H1 (cell line): Measurements from ENCODE around the gene TRABD2B. TPM values are rescaled to one million over a fixed set of nuclear protein-coding genes. Genes with fewer than 3 reads are reported as not detected.

Experiments used
- CTCF ChIA-PET: fragments of 300-600 bp; sonication (Branson Sonifier 250); formaldehyde crosslinking; loops from one replicate; lab custom pipeline; 2021; ENCODE audit not compliant: partially characterized antibody; lab: Charles Lee
- POLR2A ChIA-PET: fragments of 300-600 bp; sonication (Branson Sonifier 250); formaldehyde crosslinking; loops from one replicate; lab custom pipeline; 2021; ENCODE audit warnings: inconsistent platforms; ENCODE audit not compliant: partially characterized antibody; lab: Charles Lee
- DNase-seq, 2 experiments: peaks; one replicate each; pipeline versions ENCODE4 v3.0.0 to v3.0.0-alpha.2; 2010 to 2022; ENCODE audit warnings: low spot score in 2 of 2, low read depth in 1 of 2, mixed read lengths in 1 of 2
- FAIRE-seq: peaks from 2 replicates; lab custom pipeline; 2011; peaks lifted over from hg19 to GRCh38; lab: Jason Lieb, UNC
- H2AFZ ChIP-seq: 2 replicates; pipeline ENCODE4 v1.8.1; 2012; ENCODE audit warnings: low read length, inconsistent platforms
- H2AK5ac ChIP-seq: 2 replicates; pipeline ENCODE4 v1.6.1; 2013; ENCODE audit warnings: low read depth, low read length
- H2BK120ac ChIP-seq: replicated peaks from 2 replicates; pipeline ENCODE3; 2013; ENCODE audit warnings: low read depth, low read length, inconsistent platforms
- H2BK12ac ChIP-seq: 2 replicates; pipeline ENCODE4 v1.6.1; 2013; ENCODE audit warnings: low read depth, low read length
- H2BK15ac ChIP-seq: 2 replicates; pipeline ENCODE4 v1.6.1; 2013; ENCODE audit warnings: low read length
- H2BK20ac ChIP-seq: 2 replicates; pipeline ENCODE4 v1.6.1; 2013; ENCODE audit warnings: low read length
- H2BK5ac ChIP-seq: 2 replicates; pipeline ENCODE4 v1.6.1; 2013; ENCODE audit warnings: low read depth, low read length
- H3K14ac ChIP-seq: 2 replicates; pipeline ENCODE4 v1.6.1; 2013; ENCODE audit warnings: inconsistent platforms; ENCODE audit not compliant: insufficient read length
- H3K18ac ChIP-seq: 2 replicates; pipeline ENCODE4 v1.6.1; 2013; ENCODE audit warnings: low read length; ENCODE audit errors: extremely low read depth
- H3K23ac ChIP-seq: 2 replicates; pipeline ENCODE4 v1.6.1; 2013; ENCODE audit warnings: inconsistent platforms; ENCODE audit not compliant: insufficient read length
- H3K23me2 ChIP-seq: 2 replicates; pipeline ENCODE4 v1.6.1; 2013; ENCODE audit warnings: low read depth, low read length
- H3K27ac ChIP-seq: 2 replicates; pipeline ENCODE4 v1.6.1; 2011; ENCODE audit warnings: low read depth, low read length, inconsistent platforms
- H3K27me3 ChIP-seq, 4 experiments: replicated peaks in 1 of 4; 1 replicate in 1 of 4; 2 replicates in 3 of 4; pipeline versions ENCODE4 v1.6.1 to v1.8.1; 2011 to 2013; ENCODE audit warnings: low read length in 3 of 4, mild to moderate bottlenecking in 3 of 4, inconsistent platforms in 2 of 4, mixed read lengths in 2 of 4, moderate library complexity in 1 of 4; ENCODE audit not compliant: control insufficient read depth in 3 of 4, insufficient read depth in 3 of 4; ENCODE audit errors: extremely low read depth in 1 of 4
- H3K36me3 ChIP-seq, 4 experiments: 2 replicates each; pipeline versions ENCODE4 v1.6.1 to v1.8.1; 2011 to 2013; ENCODE audit warnings: mild to moderate bottlenecking in 4 of 4, low read length in 3 of 4, moderate library complexity in 2 of 4, control low read depth in 1 of 4, inconsistent platforms in 1 of 4; ENCODE audit not compliant: insufficient read depth in 4 of 4, control insufficient read depth in 2 of 4
- H3K4ac ChIP-seq: replicated peaks from 2 replicates; pipeline ENCODE3; 2013; ENCODE audit warnings: low read length, low read depth, mixed read lengths, inconsistent platforms; ENCODE audit not compliant: insufficient read length
- H3K4me1 ChIP-seq, 4 experiments: replicated peaks in 1 of 4; 1 replicate in 1 of 4; 2 replicates in 3 of 4; pipeline versions ENCODE4 v1.6.1 to v1.8.1; 2011 to 2013; ENCODE audit warnings: low read length in 3 of 4, inconsistent platforms in 2 of 4, mixed read lengths in 1 of 4; ENCODE audit not compliant: insufficient read depth in 4 of 4, control insufficient read depth in 3 of 4
- H3K4me2 ChIP-seq, 2 experiments: 2 replicates each; pipeline versions ENCODE4 v1.6.1 to v1.8.1; 2011 to 2013; ENCODE audit warnings: low read depth in 2 of 2, low read length in 2 of 2, control low read depth in 1 of 2, inconsistent platforms in 1 of 2, mild to moderate bottlenecking in 1 of 2; ENCODE audit not compliant: insufficient read depth in 1 of 2
- H3K4me3 ChIP-seq, 4 experiments: fragments of 200-600, 300-600 bp in 1 of 4; sonication (generic), shearing (Covaris generic), sonication (Bioruptor Twin) in 1 of 4; 2 replicates each; pipeline versions ENCODE4 v1.5.1 to v1.8.1; 2011 to 2016; ENCODE audit warnings: low read length in 4 of 4, low read depth in 3 of 4, control low read depth in 2 of 4, inconsistent platforms in 2 of 4, mild to moderate bottlenecking in 2 of 4, mixed read lengths in 1 of 4, moderate library complexity in 1 of 4; ENCODE audit not compliant: insufficient read depth in 2 of 4; ENCODE audit errors: extremely low read depth in 1 of 4
- H3K56ac ChIP-seq: replicated peaks from 2 replicates; pipeline ENCODE3; 2013; ENCODE audit warnings: low read depth, mild to moderate bottlenecking, mixed read lengths, low read length, inconsistent platforms; ENCODE audit not compliant: insufficient read length
- H3K79me1 ChIP-seq: 2 replicates; pipeline ENCODE4 v1.6.1; 2013; ENCODE audit warnings: low read depth, low read length, control low read depth
- H3K79me2 ChIP-seq, 2 experiments: 2 replicates each; pipeline versions ENCODE4 v1.6.1 to v1.8.1; 2012 to 2013; ENCODE audit warnings: low read length in 2 of 2, mild to moderate bottlenecking in 2 of 2, inconsistent platforms in 1 of 2; ENCODE audit not compliant: insufficient read depth in 2 of 2, control insufficient read depth in 1 of 2
- H3K9ac ChIP-seq, 4 experiments: replicated peaks in 1 of 4; 1 replicate in 1 of 4; 2 replicates in 3 of 4; pipeline versions ENCODE4 v1.6.1 to v1.8.1; 2011 to 2013; ENCODE audit warnings: low read depth in 3 of 4, low read length in 3 of 4, control low read depth in 2 of 4, mild to moderate bottlenecking in 2 of 4, moderate library complexity in 2 of 4, inconsistent platforms in 1 of 4; ENCODE audit errors: extremely low read depth in 1 of 4
- H3K9me3 ChIP-seq, 2 experiments: 2 replicates each; pipeline versions ENCODE4 v1.6.1 to v1.8.1; 2012 to 2013; ENCODE audit warnings: mild to moderate bottlenecking in 2 of 2, moderate library complexity in 2 of 2, control low read depth in 1 of 2, inconsistent platforms in 1 of 2, low read depth in 1 of 2, low read length in 1 of 2, mixed read lengths in 1 of 2; ENCODE audit not compliant: insufficient read depth in 2 of 2
- H4K20me1 ChIP-seq, 2 experiments: replicated peaks in 1 of 2; 2 replicates each; pipeline versions ENCODE3 to v1.8.1; 2011 to 2013; ENCODE audit warnings: inconsistent platforms in 2 of 2, low read length in 2 of 2, mild to moderate bottlenecking in 1 of 2; ENCODE audit not compliant: insufficient read depth in 2 of 2, control insufficient read depth in 1 of 2
- H4K5ac ChIP-seq: 2 replicates; pipeline ENCODE4 v1.6.1; 2013; ENCODE audit warnings: low read length, low read depth, mixed read lengths, inconsistent platforms; ENCODE audit not compliant: insufficient read length
- H4K8ac ChIP-seq: 2 replicates; pipeline ENCODE4 v1.8.0; 2013; ENCODE audit warnings: mild to moderate bottlenecking, moderate library complexity, low read length, inconsistent platforms; ENCODE audit not compliant: insufficient read depth; ENCODE audit errors: extremely low read depth
- H4K91ac ChIP-seq: replicated peaks from 2 replicates; pipeline ENCODE3; 2013; ENCODE audit warnings: low read length, mixed read lengths, inconsistent platforms; ENCODE audit not compliant: insufficient read length
- BACH1 ChIP-seq: IDR thresholded peaks from 2 replicates; pipeline ENCODE4 v1.6.1; 2012; ENCODE audit warnings: low read length, improper control_type of control experiment
- CBX5 ChIP-seq: fragments of 300-800, 300-1000 bp; sonication (generic); IDR thresholded peaks from 2 replicates; pipeline ENCODE4 v1.7.1; 2016; ENCODE audit warnings: antibody characterized with exemption, low read length, low read depth
- EGR1 ChIP-seq: IDR thresholded peaks from 2 replicates; pipeline ENCODE4 v1.6.1; 2011; ENCODE audit warnings: low read depth, low read length, borderline replicate concordance
- EZH2 ChIP-seq: fragments of 200-600 bp; sonication (generic); IDR thresholded peaks from 2 replicates; pipeline ENCODE4 v1.7.1; 2012; ENCODE audit warnings: low read depth, mild to moderate bottlenecking, moderate library complexity, low read length, inconsistent platforms; ENCODE audit not compliant: severe bottlenecking
- JUN ChIP-seq: IDR thresholded peaks from 2 replicates; pipeline ENCODE4 v1.6.1; 2011; ENCODE audit warnings: low read depth, mild to moderate bottlenecking, improper control_type of control experiment, low read length
- KDM1A ChIP-seq: fragments of 200-600, 300-600 bp; sonication (generic); IDR thresholded peaks from 2 replicates; pipeline ENCODE4 v1.7.1; 2016; ENCODE audit warnings: mild to moderate bottlenecking, low read length, borderline replicate concordance
- KDM4A ChIP-seq: IDR thresholded peaks from one replicate; pipeline ENCODE4 v1.7.1; 2012; ENCODE audit warnings: low read depth, mild to moderate bottlenecking, moderate library complexity, low read length, inconsistent platforms; ENCODE audit not compliant: severe bottlenecking
- POLR2A ChIP-seq, 2 experiments: IDR thresholded peaks; 1 replicate in 1 of 2; 2 replicates in 1 of 2; pipeline ENCODE4 v1.6.1; 2011; ENCODE audit warnings: low read depth in 2 of 2, low read length in 2 of 2, mild to moderate bottlenecking in 2 of 2; ENCODE audit errors: control extremely low read depth in 1 of 2
- POLR2AphosphoS5 ChIP-seq: IDR thresholded peaks from 2 replicates; pipeline ENCODE4 v1.6.1; 2011; ENCODE audit warnings: low read depth, low read length
- RXRA ChIP-seq: IDR thresholded peaks from 2 replicates; pipeline ENCODE4 v1.6.1; 2011; ENCODE audit warnings: low read depth, mild to moderate bottlenecking, low read length, moderate library complexity; ENCODE audit not compliant: insufficient read depth
- SAP30 ChIP-seq: fragments of 300-600 bp; sonication (generic); IDR thresholded peaks from 2 replicates; pipeline ENCODE4 v1.7.1; 2012; ENCODE audit warnings: low read length, moderate library complexity, mild to moderate bottlenecking, inconsistent platforms; ENCODE audit not compliant: insufficient read depth, insufficient replicate concordance
- SIRT6 ChIP-seq: IDR thresholded peaks from one replicate; pipeline ENCODE4 v1.7.1; 2012; ENCODE audit warnings: low read length, inconsistent platforms
- SP1 ChIP-seq: IDR thresholded peaks from 2 replicates; pipeline ENCODE4 v1.6.1; 2011; ENCODE audit warnings: low read depth, low read length
- SRF ChIP-seq: IDR thresholded peaks from 2 replicates; pipeline ENCODE4 v1.6.1; 2011; ENCODE audit warnings: mild to moderate bottlenecking, low read depth, low read length, moderate library complexity
- TBP ChIP-seq: IDR thresholded peaks from 2 replicates; pipeline ENCODE4 v1.6.1; 2011; ENCODE audit warnings: low read depth, low read length, improper control_type of control experiment
- YY1 ChIP-seq: IDR thresholded peaks from 2 replicates; pipeline ENCODE4 v1.6.1; 2011; ENCODE audit warnings: low read depth, mild to moderate bottlenecking, low read length
- ZNF274 ChIP-seq: IDR thresholded peaks from 2 replicates; pipeline ENCODE4 v1.7.0; 2012; ENCODE audit warnings: low read length, borderline replicate concordance; ENCODE audit errors: extremely low read depth
- WGBS, 2 experiments: shearing (Covaris generic) in 1 of 2; methylation state at CpG; one replicate each; pipeline versions ENCODE4 v1.1.6 to v1.1.7; 2013 to 2015; ENCODE audit warnings: low lambda C conversion rate in 2 of 2, mixed read lengths in 2 of 2, inconsistent platforms in 1 of 2, low coverage in 1 of 2, missing lambda C conversion rate in 1 of 2; ENCODE audit not compliant: insufficient replicate concordance in 2 of 2, insufficient coverage in 1 of 2, insufficient read length in 1 of 2; ENCODE audit errors: extremely low coverage in 1 of 2, missing lambda C conversion rate in 1 of 2; 5-methylcytosine and 5-hydroxymethylcytosine counted together
- polyA plus RNA-seq, 7 experiments: library from polyadenylated mRNA; depleted of rRNA in 3 of 7; stranded (reverse) in 5 of 7; unstranded in 2 of 7; fragments of >200 nt in 5 of 7; fragments of 200-250 nt in 2 of 7; gene quantifications; 1 replicate in 5 of 7; 2 replicates in 1 of 7; 4 replicates in 1 of 7; pipeline versions ENCODE4 v1.2.1 to v1.2.3, GENCODE V29; 2011 to 2013; ENCODE audit warnings: missing spikeins in 2 of 7, mixed read lengths in 2 of 7
- total RNA-seq: library from RNA; stranded (reverse); fragmentation: NEBNext Ultra II Directional; extraction: Animal tissue kit (Norgen Biotek cat#: 25700); gene quantifications from 2 replicates; pipeline ENCODE4 v1.2.1, GENCODE V29; 2021

The TRABD2B gene
- total and polyA plus RNA-seq, 2 of the 8 experiments (the other 6 are each of a cell fraction or from before 2014, with no cell fraction given), result 0.95 to 3.4 TPM

DNA sequence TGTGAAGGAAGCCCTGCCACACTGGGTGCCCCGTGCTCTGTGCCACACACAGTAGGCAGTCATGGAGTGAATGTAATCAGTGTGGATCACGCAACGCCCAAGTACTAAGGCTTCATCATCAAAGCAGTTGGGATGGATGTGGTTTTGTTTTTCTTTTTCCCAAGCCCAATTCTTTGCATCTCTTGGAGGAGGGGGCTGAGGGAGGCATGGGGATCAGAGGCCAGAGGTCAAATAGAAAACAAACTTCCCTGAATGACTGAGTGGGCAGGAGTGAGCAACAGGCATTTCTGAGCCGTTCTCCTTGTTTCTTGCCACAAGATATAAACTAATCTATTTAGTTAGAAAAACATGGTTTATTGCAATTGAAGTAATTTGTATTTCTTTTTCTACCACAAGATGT is 85.3 kb downstream of the TRABD2B start:
- ChIA-PET POLR2A (no interaction called here), CTCF (interaction anchor here (0.8 to 1.8 kb wide), 4 partner anchors 13 to 91 kb away, joined by 3 to 4 read pairs (median 3); no protein-coding TSS in a partner anchor)
- H3K9me3 ChIP-seq, result no peaks in the 10 kb centered on the region
- H2BK20ac ChIP-seq, result no peak overlapping the region
- no peak overlapping the region for H4K91ac ChIP-seq
- no peaks in the 10 kb centered on the region for H3K79me1 ChIP-seq
- 87% methylated on average over 4 of the region's 4 CpGs; no CpG with 5 or more reads in 1 of the 2 experiments for WGBS, 2 experiments
- no peaks in the 10 kb centered on the region for H3K27me3 ChIP-seq
- no peaks in the 10 kb centered on the region for H3K36me3 ChIP-seq
- H3K23ac ChIP-seq, result no peak overlapping the region
- H4K5ac ChIP-seq, result no peak overlapping the region
- H4K20me1 ChIP-seq, result no peaks in the 10 kb centered on the region
- H3K18ac ChIP-seq, result no peak overlapping the region
- no peak overlapping the region for H4K8ac ChIP-seq
- no peak overlapping the region for H2BK12ac ChIP-seq
- no peaks in the 10 kb centered on the region for H3K79me2 ChIP-seq
- H3K4me1 ChIP-seq, result peaks cover 0 to 8% (median 4%) of the 10 kb centered on the region in 4 experiments; a peak in 4 of 7 replicates
- FAIRE-seq (no peak), DNase-seq (no peak)
- no peak overlapping the region for H3K4me2 ChIP-seq
- H3K4ac ChIP-seq, result no peak overlapping the region
- H2BK120ac ChIP-seq, result no peak overlapping the region
- no peak overlapping the region for H3K4me3 ChIP-seq
- no peak overlapping the region for H2AFZ ChIP-seq
- H3K9ac ChIP-seq, result no peak overlapping the region
- H3K23me2 ChIP-seq, result no peaks in the 10 kb centered on the region
- no peak overlapping the region for H2AK5ac ChIP-seq
- H3K14ac ChIP-seq, result no peak overlapping the region
- H3K56ac ChIP-seq, result no peak overlapping the region
- no peak overlapping the region for H2BK5ac ChIP-seq
- no peak overlapping the region for H2BK15ac ChIP-seq
- no peak overlapping the region for H3K27ac ChIP-seq
- TF ChIP-seq SP1, result no peak
- TF ChIP-seq KDM1A, result no peak
- no peak for TF ChIP-seq TBP
- no peak for TF ChIP-seq POLR2AphosphoS5
- TF ChIP-seq SRF, result no peak
- no peak for TF ChIP-seq RXRA
- TF ChIP-seq POLR2A (IDR thresholded peaks at IDR 0.05; ENCODE audit: control extremely low read depth in 1 of 2, low read depth in 2 of 2, low read length in 2 of 2), result no peak
- no peak for TF ChIP-seq KDM4A
- TF ChIP-seq SIRT6, result no peak
- no peak for TF ChIP-seq SAP30
- no peak for TF ChIP-seq BACH1
- no peak for TF ChIP-seq ZNF274
- no peak for TF ChIP-seq EZH2
- TF ChIP-seq YY1, result no peak
- no peak for TF ChIP-seq JUN
- TF ChIP-seq EGR1, result no peak
- no peak for TF ChIP-seq CBX5
